ENCODE data around the gene MACF1.

- TF ChIP-seq POLR2AphosphoS5 (IDR thresholded peaks at IDR 0.05) (no peak), POLR2A (IDR thresholded peaks at IDR 0.05) (no peak)
Measured at GRCh38 chr1:39310015-39310414, 105.5 kb downstream of the MACF1 start.

Data from spleen (tissue), 3 donors.